Measurements from ENCODE around the gene CPEB1. TPM values are rescaled to one million over a fixed set of nuclear protein-coding genes. Genes with fewer than 3 reads are reported as not detected.

The CPEB1 gene
- total RNA-seq, 3 donors from 2014 or later (not counting 1 experiment from before 2014, with no cell fraction given): not detected

DNA sequence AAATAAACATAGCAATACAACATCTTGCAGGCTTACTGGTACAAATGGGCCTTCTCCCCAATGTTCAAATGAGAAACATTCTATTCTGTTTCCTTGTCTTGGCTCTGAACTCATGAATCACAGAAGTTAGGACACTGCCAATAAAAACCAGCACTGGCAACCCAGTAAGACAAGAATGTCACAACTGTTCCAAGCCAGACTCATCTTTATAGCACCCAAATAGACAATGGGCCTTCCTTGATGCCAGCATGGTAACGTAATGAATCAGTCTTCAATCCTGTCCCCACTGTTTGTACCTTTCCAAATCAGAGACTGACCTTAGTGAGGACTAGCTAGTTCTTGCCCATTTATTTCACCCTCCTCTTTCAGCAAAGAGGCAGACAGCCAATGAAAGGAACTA is 92.8 kb downstream of the CPEB1 start:
- intact Hi-C loops (cut with micrococcal nuclease): no loop called here
- Histone ChIP-seq H3K27me3 (ENCODE audit: control insufficient read depth, insufficient read depth, low read length) (no peaks in the 10 kb centered on the region), H3K9me3 (ENCODE audit: control insufficient read depth, insufficient read depth, low read length) (no peaks in the 10 kb centered on the region), H3K27ac (ENCODE audit: low read length) (no peak overlapping the region), H3K36me3 (ENCODE audit: control insufficient read depth, insufficient read depth, low read length) (no peaks in the 10 kb centered on the region), H3K4me3 (ENCODE audit: low read length) (no peak overlapping the region), H3K4me1 (ENCODE audit: control insufficient read depth, insufficient read depth, low read length) (no peaks in the 10 kb centered on the region)
- TF ChIP-seq, protein P1, sequence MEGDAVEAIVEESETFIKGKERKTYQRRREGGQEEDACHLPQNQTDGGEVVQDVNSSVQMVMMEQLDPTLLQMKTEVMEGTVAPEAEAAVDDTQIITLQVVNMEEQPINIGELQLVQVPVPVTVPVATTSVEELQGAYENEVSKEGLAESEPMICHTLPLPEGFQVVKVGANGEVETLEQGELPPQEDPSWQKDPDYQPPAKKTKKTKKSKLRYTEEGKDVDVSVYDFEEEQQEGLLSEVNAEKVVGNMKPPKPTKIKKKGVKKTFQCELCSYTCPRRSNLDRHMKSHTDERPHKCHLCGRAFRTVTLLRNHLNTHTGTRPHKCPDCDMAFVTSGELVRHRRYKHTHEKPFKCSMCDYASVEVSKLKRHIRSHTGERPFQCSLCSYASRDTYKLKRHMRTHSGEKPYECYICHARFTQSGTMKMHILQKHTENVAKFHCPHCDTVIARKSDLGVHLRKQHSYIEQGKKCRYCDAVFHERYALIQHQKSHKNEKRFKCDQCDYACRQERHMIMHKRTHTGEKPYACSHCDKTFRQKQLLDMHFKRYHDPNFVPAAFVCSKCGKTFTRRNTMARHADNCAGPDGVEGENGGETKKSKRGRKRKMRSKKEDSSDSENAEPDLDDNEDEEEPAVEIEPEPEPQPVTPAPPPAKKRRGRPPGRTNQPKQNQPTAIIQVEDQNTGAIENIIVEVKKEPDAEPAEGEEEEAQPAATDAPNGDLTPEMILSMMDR (IDR thresholded peaks at IDR 0.05): no peak
- Mint-ChIP-seq H3K27ac (no peak overlapping the region), H3K36me3 (no peaks in the 10 kb centered on the region), H3K27me3 (ENCODE audit: low read depth in 2 of 2) (peaks cover 19 to 47% of the 10 kb centered on the region in 2 donors), H3K4me1 (no peaks in the 10 kb centered on the region), H3K9me3 (no peaks in the 10 kb centered on the region), H3K4me3 (no peak overlapping the region)
- DNase-seq (no peak), ATAC-seq (no peak)
- WGBS (ENCODE audit: insufficient coverage): 88% methylated on average over 1 of the region's 1 CpG

DNA sequence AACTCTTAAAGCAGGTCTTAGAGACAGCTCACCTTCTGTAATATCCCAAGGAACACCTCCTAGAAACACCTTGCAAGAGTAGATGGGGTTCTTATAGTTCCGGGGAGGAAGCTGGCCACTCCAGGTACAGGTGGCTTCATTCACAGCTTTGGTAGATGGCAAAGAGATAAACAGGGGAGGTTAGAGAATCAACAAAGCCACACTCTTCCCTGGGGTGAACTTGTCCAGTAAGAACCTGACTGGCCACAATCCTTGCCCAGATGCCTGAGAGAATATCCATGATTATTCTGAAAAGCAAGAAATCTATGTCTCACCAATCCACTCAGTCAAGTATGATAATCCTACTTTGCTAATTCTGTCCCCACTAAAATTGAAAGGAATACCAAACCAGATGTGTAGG is 93.3 kb downstream of the CPEB1 start:
- H3K9me3 Mint-ChIP-seq: no peaks in the 10 kb centered on the region
- peaks cover 19 to 47% of the 10 kb centered on the region in 2 donors for H3K27me3 Mint-ChIP-seq (ENCODE audit: low read depth in 2 of 2)
- no peaks in the 10 kb centered on the region for H3K4me1 Mint-ChIP-seq
- WGBS (ENCODE audit: insufficient coverage): 88% methylated on average over 1 of the region's 1 CpG
- no peak overlapping the region for H3K27ac ChIP-seq (ENCODE audit: low read length)
- H3K27me3 ChIP-seq (ENCODE audit: control insufficient read depth, insufficient read depth, low read length): no peaks in the 10 kb centered on the region
- TF ChIP-seq, protein P1 (IDR thresholded peaks at IDR 0.05): no peak
- no peak for DNase-seq
- H3K4me3 ChIP-seq (ENCODE audit: low read length): no peak overlapping the region
- no peaks in the 10 kb centered on the region for H3K4me1 ChIP-seq (ENCODE audit: control insufficient read depth, insufficient read depth, low read length)
- no peaks in the 10 kb centered on the region for H3K9me3 ChIP-seq (ENCODE audit: control insufficient read depth, insufficient read depth, low read length)
- ATAC-seq: no peak
- H3K27ac Mint-ChIP-seq: no peak overlapping the region
- H3K36me3 Mint-ChIP-seq: no peaks in the 10 kb centered on the region
- no peaks in the 10 kb centered on the region for H3K36me3 ChIP-seq (ENCODE audit: control insufficient read depth, insufficient read depth, low read length)
- no peak overlapping the region for H3K4me3 Mint-ChIP-seq
- intact Hi-C loops (cut with micrococcal nuclease): no loop called here

DNA sequence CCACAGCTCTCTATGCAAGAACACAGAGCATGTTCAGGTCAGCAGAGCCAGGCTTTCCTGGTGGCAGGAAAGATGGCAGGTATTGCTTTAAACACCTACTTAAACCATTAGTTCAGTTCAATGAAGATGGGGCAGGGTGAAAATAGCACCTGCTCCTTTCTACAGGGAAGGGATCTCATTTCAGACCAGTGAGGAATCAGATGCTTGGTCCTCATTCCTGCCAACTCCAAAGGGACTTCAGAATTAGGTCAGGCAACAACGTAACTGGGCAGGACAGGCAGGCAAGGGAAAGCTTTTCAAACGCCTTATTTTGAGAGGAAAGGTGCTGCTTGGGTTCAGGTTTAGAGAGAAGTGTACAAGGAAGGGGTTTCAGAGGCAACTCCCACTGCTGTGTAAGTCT is 94.3 kb downstream of the CPEB1 start:
- H3K27me3 ChIP-seq (ENCODE audit: control insufficient read depth, insufficient read depth, low read length): no peaks in the 10 kb centered on the region
- no peaks in the 10 kb centered on the region for H3K9me3 ChIP-seq (ENCODE audit: control insufficient read depth, insufficient read depth, low read length)
- no peaks in the 10 kb centered on the region for H3K36me3 Mint-ChIP-seq
- H3K9me3 Mint-ChIP-seq: no peaks in the 10 kb centered on the region
- no peaks in the 10 kb centered on the region for H3K4me1 ChIP-seq (ENCODE audit: control insufficient read depth, insufficient read depth, low read length)
- ATAC-seq (no peak), DNase-seq (no peak)
- intact Hi-C loops (cut with micrococcal nuclease): no loop called here
- no peak overlapping the region for H3K27ac Mint-ChIP-seq
- 86% methylated on average over 2 of the region's 2 CpGs for WGBS (ENCODE audit: insufficient coverage)
- H3K4me1 Mint-ChIP-seq: no peaks in the 10 kb centered on the region
- no peaks in the 10 kb centered on the region for H3K36me3 ChIP-seq (ENCODE audit: control insufficient read depth, insufficient read depth, low read length)
- H3K27me3 Mint-ChIP-seq (ENCODE audit: low read depth in 2 of 2): peaks cover 19 to 42% of the 10 kb centered on the region in 2 donors
- H3K27ac ChIP-seq (ENCODE audit: low read length): no peak overlapping the region
- no peak overlapping the region for H3K4me3 Mint-ChIP-seq
- H3K4me3 ChIP-seq (ENCODE audit: low read length): no peak overlapping the region
- TF ChIP-seq, protein P1 (IDR thresholded peaks at IDR 0.05): no peak

DNA sequence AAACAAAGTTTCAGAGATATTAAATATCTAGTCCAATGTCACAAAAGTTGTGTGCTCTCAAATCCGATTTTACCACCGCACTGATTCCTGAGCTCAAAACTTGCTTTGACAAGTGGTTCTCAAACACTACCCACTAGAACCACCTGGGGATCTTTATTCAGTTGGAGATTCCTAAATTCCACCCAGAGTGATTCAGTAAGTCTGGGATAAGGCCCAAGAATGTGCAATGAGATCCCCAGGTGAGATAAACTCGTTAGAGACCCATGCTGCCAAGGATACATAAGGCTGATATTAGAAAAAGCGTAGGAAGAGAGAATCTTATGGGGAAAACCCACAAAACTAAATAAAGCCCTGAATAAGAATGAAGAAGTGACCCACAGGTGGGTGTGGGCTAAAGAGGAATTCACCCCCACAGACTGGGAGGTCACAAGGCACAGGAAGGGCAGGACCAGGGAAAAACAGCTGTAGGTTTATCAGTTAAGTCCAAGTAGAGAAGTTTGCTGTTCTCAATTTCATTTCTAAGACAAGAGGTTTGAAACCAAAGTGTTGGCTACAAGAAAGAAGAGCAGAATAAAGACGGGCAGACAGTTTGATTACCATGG is 95.4 kb downstream of the CPEB1 start:
- Histone ChIP-seq H3K4me1 (ENCODE audit: control insufficient read depth, insufficient read depth, low read length) (no peaks in the 10 kb centered on the region), H3K9me3 (ENCODE audit: control insufficient read depth, insufficient read depth, low read length) (no peaks in the 10 kb centered on the region), H3K4me3 (ENCODE audit: low read length) (no peak overlapping the region), H3K36me3 (ENCODE audit: control insufficient read depth, insufficient read depth, low read length) (no peaks in the 10 kb centered on the region), H3K27me3 (ENCODE audit: control insufficient read depth, insufficient read depth, low read length) (no peaks in the 10 kb centered on the region), H3K27ac (ENCODE audit: low read length) (no peak overlapping the region)
- Mint-ChIP-seq H3K4me3 (no peak overlapping the region), H3K36me3 (no peaks in the 10 kb centered on the region), H3K4me1 (no peaks in the 10 kb centered on the region), H3K9me3 (no peaks in the 10 kb centered on the region), H3K27me3 (ENCODE audit: low read depth in 2 of 2) (peaks cover 19 to 40% of the 10 kb centered on the region in 2 donors), H3K27ac (no peak overlapping the region)
- TF ChIP-seq, protein P1 (IDR thresholded peaks at IDR 0.05): no peak
- intact Hi-C loops (cut with micrococcal nuclease): no loop called here
- DNase-seq: no peak
- no peak for ATAC-seq
- WGBS (ENCODE audit: insufficient coverage): 84% methylated on average over 4 of the region's 5 CpGs

Measured in natural killer cell (primary cell).